Lung (tissue), 12 donors: ENCODE measurements around the gene GRID2. TPM values are rescaled to one million over a fixed set of nuclear protein-coding genes. Genes with fewer than 3 reads are reported as not detected.

Experiments
- ATAC-seq: fragments of 200-7000 bp; cut with Tn5 transposase; one replicate; pipeline ENCODE4 v1.9.1; 2020; ENCODE audit warnings: moderate number of reproducible peaks; ENCODE audit not compliant: insufficient read depth, low FRiP score
- DNase-seq, 3 donors: peaks; one replicate each; pipeline ENCODE4 v3.0.0-alpha.2; 2013 to 2017
- H3K27ac ChIP-seq, 2 donors: one replicate each; pipeline ENCODE4 v1.5.1; 2013; ENCODE audit warnings: mild to moderate bottlenecking in 2 of 2, moderate library complexity in 2 of 2, control low read depth in 1 of 2, inconsistent platforms in 1 of 2, low read depth in 1 of 2, low read length in 1 of 2
- H3K27me3 ChIP-seq, 3 donors: one replicate each; pipeline ENCODE4 v1.5.1; 2013; ENCODE audit warnings: low read length in 2 of 3; ENCODE audit not compliant: control insufficient read depth in 3 of 3, insufficient read depth in 3 of 3
- H3K36me3 ChIP-seq, 4 donors: one replicate each; pipeline ENCODE4 v1.5.1; 2013; ENCODE audit warnings: low read length in 4 of 4, mild to moderate bottlenecking in 1 of 4, moderate library complexity in 1 of 4; ENCODE audit not compliant: control insufficient read depth in 4 of 4, insufficient read depth in 4 of 4
- H3K4me1 ChIP-seq, 5 donors: one replicate each; pipeline ENCODE4 v1.5.1; 2013; ENCODE audit warnings: low read length in 5 of 5, mild to moderate bottlenecking in 2 of 5, moderate library complexity in 1 of 5; ENCODE audit not compliant: control insufficient read depth in 5 of 5, insufficient read depth in 5 of 5
- H3K4me3 ChIP-seq: one replicate; pipeline ENCODE4 v1.5.1; 2013; ENCODE audit warnings: mild to moderate bottlenecking, control low read depth, moderate library complexity
- H3K9ac ChIP-seq, 2 donors: one replicate each; pipeline ENCODE4 v1.5.1; 2013; ENCODE audit warnings: low read length in 2 of 2, control low read depth in 1 of 2; ENCODE audit not compliant: insufficient read depth in 1 of 2
- H3K9me3 ChIP-seq, 4 donors: one replicate each; pipeline ENCODE4 v1.5.1; 2013; ENCODE audit warnings: low read length in 3 of 4, mild to moderate bottlenecking in 1 of 4, moderate library complexity in 1 of 4; ENCODE audit not compliant: control insufficient read depth in 4 of 4, insufficient read depth in 3 of 4
- CTCF ChIP-seq: IDR thresholded peaks from 2 replicates; pipeline ENCODE4 v1.5.1; 2012; ENCODE audit warnings: mild to moderate bottlenecking; ENCODE audit errors: control extremely low read depth, extremely low read depth
- WGBS, 2 donors: extraction: QIAGEN DNeasy Blood & Tissue Kit; methylation state at CpG; one replicate each; pipeline ENCODE4 v1.1.7; 2013; 5-methylcytosine and 5-hydroxymethylcytosine counted together
- polyA plus RNA-seq, 2 donors: library from polyadenylated mRNA; stranded (reverse); fragments of 200-250 nt; gene quantifications; one replicate each; pipeline ENCODE4 v1.2.1, GENCODE V29; 2013
- total RNA-seq, 2 donors: library from RNA; depleted of rRNA in 1 of 2; stranded (reverse); fragments of >200 nt in 1 of 2; gene quantifications; one replicate each; pipeline ENCODE4 v1.2.1, GENCODE V29; 2014 to 2021
- donor health status: control.
- donor health status: control.
- donor health status: Bipolar disorder and iron deficiency.
- donor health status: healthy.
- donor health status: DM: yes; HTN: yes; CAD: no.

Gene GRID2
- total and polyA plus RNA-seq, 4 donors, result 0.09 to 1.3 TPM; not detected in 2

DNA sequence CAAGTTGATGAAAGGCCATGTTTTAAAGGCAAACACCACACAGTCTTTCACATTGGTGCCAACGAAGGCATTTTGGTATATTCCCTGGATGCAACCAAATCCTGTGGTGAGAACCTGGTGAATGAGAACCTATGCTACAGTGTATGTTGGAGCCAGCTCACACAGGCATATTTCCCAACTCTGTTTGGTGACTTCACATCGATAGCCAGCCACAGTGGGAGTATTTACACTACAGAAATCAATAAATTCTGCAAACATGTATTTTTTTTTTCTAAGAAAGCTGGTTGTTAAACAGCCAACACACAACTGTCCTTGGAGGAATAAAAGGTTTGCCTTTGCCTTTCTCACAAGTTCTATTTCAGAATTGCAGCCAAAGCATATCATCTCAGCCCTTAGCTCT is 691.0 kb downstream of the GRID2 start:
- Histone ChIP-seq H3K9ac (no peak overlapping the region), H3K36me3 (no peaks in the 10 kb centered on the region), H3K27me3 (no peaks in the 10 kb centered on the region), H3K9me3 (no peaks in the 10 kb centered on the region), H3K4me1 (no peaks in the 10 kb centered on the region), H3K4me3 (no peak overlapping the region), H3K27ac (no peak overlapping the region)
- no peak for ATAC-seq
- no peak for DNase-seq
- WGBS, 2 donors, result 77 to 87% methylated on average over 2 of the region's 2 CpGs
- TF ChIP-seq CTCF, result no peak

DNA sequence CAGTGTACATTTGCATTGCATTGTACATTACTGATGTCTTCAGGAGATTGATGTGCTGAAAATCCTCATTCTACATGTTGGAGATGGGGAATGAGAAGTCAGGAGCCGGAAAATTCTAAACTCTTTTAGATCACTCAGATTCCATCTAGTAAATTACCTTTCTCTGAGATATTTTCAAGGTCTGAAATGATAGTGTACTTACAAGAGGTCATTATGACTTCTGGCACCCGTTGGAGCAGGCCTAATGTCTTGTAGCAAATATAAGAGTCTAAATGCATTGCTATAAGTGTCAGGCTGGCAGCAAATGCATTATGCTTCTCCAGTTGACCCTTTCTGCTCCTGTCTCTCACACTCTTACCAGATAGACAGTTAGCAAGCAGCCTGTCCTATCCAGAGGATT is 692.8 kb downstream of the GRID2 start:
- WGBS, 2 donors, result 69 to 82% methylated on average over 2 of the region's 2 CpGs
- Histone ChIP-seq H3K36me3 (no peaks in the 10 kb centered on the region), H3K4me3 (no peak overlapping the region), H3K9ac (no peak overlapping the region), H3K4me1 (no peaks in the 10 kb centered on the region), H3K27me3 (no peaks in the 10 kb centered on the region), H3K9me3 (no peaks in the 10 kb centered on the region), H3K27ac (no peak overlapping the region)
- TF ChIP-seq CTCF, result no peak
- no peak for ATAC-seq
- DNase-seq, result no peak

DNA sequence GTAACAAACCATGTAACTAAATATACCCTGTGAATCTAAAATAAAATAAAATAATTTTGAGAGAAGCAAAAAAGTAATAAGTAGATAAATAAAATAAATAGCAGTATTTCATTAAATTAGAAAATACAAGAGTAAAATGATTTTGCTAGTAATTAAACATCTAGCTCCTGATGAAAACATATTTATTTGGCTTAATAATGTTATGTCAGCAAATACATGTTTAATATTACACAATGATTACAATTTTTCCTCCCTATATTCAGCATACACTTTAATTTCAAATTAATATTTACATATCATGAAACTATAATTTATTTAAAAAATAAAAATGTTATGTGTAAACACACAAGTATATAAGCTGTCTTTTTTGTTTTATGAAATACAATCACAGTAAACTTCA is 697.1 kb downstream of the GRID2 start:
- TF ChIP-seq CTCF, result no peak
- DNase-seq (no peak), ATAC-seq (no peak)

DNA sequence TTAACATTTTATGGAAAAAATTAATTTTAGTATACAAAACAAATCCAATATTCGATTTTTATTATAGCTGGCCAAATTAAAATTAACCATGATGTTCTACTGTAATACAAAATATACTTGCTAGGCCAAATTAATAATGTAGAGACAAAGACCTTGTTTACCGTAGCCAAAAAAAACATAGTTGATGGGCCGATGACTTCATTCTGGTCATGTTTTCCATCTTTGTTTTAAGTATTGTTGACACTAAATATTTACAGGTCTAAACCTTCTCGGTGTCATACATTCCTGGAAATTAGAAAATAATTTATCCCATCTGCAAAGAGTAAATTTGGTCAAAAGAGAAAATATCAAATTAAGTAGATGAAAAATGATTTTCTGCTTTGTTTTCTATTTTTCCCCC is 698.5 kb downstream of the GRID2 start:
- no peak overlapping the region for H3K27ac ChIP-seq
- H3K4me1 ChIP-seq, result no peaks in the 10 kb centered on the region
- DNase-seq (no peak), ATAC-seq (no peak)
- H3K4me3 ChIP-seq, result no peak overlapping the region
- no peak overlapping the region for H3K9ac ChIP-seq
- H3K27me3 ChIP-seq, result no peaks in the 10 kb centered on the region
- TF ChIP-seq CTCF, result no peak
- no peaks in the 10 kb centered on the region for H3K9me3 ChIP-seq
- 87 to 90% methylated on average over 4 of the region's 4 CpGs for WGBS, 2 donors
- H3K36me3 ChIP-seq, result no peaks in the 10 kb centered on the region

More for the DNA sequence above, 697.1 kb downstream of the GRID2 start:
- H3K27ac ChIP-seq, result no peak overlapping the region
- H3K9me3 ChIP-seq, result no peaks in the 10 kb centered on the region
- H3K4me1 ChIP-seq, result no peaks in the 10 kb centered on the region
- H3K4me3 ChIP-seq, result no peak overlapping the region
- no peaks in the 10 kb centered on the region for H3K27me3 ChIP-seq
- no peaks in the 10 kb centered on the region for H3K36me3 ChIP-seq
- H3K9ac ChIP-seq, result no peak overlapping the region
